Right forelimb (tissue), 1 donor: ENCODE measurements around the gene BAZ1A.
"Not testable (repeated sequence)": the region's sequence is repeated elsewhere in the genome, so short reads cannot be mapped to it uniquely, and the experiment has no call there.

Experiments
- DNase-seq: peaks from one replicate; pipeline ENCODE4 v3.0.0-alpha.2; 2018

The BAZ1A gene

DNA sequence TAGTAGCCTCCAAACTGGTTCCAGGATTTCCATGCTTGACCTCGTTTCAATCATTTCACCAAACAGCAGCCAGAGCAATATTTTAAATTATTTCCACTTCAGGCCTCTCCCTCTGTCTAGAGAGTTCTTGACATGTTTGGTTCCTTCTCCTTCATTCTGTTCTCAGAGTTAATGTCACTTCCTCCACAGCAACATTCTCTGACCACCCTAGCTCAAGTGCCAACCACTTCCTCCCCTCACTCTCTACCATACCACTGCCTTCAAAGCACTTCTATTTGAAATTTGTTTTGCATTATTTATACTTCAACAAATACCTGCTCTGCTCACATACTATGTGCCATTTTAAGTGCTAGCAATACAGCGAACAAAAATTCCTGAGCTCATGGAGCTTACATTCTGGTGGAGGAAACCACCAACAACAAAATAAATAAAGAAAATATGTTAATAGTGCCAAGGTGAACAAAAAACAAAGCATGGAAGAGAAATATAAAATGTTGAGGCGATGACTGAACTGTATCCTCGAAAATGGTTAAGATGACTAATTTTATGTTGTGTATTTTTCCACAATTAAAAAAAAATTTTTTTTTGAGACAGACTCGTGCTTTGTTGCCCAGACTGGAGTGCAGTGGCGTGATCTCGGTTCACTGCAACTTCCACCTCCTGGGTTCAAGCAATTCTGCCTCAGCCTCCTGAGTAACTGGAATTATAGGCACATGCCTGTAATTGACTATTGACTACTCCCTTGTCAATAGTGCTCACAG, 17.3 kb downstream of the BAZ1A start:
- no peak for DNase-seq

DNA sequence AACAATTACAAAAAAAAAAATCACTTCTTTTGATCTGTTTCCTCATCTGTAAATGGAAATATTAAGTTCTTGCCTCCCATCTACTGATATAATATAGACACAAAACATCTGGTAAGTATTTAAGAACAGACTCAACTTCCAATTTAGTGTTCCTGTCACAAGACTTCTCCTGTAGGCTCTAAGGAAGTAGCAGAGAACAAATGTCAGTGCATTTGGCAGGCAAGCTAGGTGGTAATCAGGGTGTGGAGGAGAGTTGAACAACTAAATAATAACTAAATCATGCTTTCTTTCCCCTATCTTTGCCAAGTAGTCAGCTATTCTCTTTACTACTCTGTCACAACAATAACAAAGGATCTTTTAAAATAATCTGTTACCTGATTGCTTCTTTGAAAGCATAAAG, 22.1 kb downstream of the BAZ1A start:
- no peak for DNase-seq

DNA sequence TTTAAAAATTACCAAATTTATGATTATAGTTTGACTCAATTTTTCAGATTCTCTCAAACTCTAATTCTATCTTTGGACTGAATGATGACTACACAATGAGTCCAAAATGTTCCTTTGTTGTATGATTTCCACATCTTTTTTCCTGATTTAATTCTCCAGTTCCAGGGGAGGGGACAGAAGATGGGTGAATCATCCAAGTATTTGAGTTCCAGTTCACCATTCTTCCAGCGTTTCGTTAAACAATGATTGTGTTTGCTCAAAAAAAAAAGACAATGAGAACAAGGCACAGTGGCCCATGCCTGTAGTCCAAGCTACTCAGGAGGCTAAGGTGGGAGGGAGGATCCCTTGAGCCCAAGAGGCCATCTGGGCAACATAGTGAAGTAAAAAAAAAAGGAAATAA, 23.8 kb downstream of the BAZ1A start:
- DNase-seq, result no peak

GRCh38 chr14:34845869-34846268, 29.3 kb downstream of the BAZ1A start:
- DNase-seq, result no peak

- no peak for DNase-seq
Measured at GRCh38 chr14:34843011-34843554, 32.1 kb downstream of the BAZ1A start.

DNA sequence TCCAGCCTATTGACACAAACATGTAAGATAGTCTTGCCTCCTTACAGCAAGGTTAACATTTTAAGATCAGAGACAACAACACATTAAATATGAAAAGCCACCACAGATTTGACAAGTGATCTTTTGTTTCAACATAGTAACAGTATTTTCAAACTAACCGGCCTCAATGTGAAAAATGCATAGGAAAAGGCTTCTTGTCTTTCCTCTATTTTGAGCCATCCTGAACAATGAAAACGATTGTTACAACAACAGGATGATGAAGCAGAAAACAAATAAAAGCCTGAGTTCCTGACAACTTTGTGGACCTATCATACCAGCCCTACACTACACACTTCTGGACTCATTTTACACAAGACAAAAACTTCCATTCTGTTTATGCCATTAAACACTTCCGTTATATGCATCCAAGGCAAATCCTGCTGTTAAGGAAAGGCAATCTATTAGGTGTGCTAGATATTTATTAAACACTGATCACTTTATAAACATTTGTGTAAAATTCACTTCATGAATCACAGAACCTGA, 37.3 kb downstream of the BAZ1A start:
- DNase-seq, result no peak

- no peak for DNase-seq
Measured at GRCh38 chr14:34835312-34835711, 39.8 kb downstream of the BAZ1A start.

- DNase-seq, result no peak
Measured at GRCh38 chr14:34833549-34834523, 41.3 kb downstream of the BAZ1A start.

- DNase-seq, result no peak
Measured at GRCh38 chr14:34826661-34827060, 48.5 kb downstream of the BAZ1A start.

DNA sequence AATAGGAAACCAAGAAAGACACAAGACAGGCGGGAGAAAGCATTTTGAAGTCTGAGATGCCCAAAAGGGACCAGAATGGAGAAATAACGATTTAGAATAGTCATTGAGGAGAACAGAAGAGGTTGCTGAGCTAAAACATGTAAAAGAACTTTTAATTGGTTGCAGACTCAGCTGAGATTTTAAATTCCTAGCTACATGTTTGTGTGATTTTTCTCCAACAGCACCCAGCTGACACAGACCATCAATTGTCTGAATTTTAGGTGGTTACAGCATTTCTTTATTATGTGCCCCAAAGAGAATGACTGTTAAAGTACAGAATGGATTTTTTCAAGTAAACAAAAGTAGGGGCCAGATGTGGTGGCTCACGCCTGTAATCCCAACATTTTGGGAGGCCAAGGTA, 50.3 kb downstream of the BAZ1A start:
- no peak for DNase-seq

- DNase-seq, result no peak
Measured at GRCh38 chr14:34824256-34824655, 50.9 kb downstream of the BAZ1A start.

GRCh38 chr14:34817768-34818167, 57.4 kb downstream of the BAZ1A start:
- DNase-seq, result no peak

DNA sequence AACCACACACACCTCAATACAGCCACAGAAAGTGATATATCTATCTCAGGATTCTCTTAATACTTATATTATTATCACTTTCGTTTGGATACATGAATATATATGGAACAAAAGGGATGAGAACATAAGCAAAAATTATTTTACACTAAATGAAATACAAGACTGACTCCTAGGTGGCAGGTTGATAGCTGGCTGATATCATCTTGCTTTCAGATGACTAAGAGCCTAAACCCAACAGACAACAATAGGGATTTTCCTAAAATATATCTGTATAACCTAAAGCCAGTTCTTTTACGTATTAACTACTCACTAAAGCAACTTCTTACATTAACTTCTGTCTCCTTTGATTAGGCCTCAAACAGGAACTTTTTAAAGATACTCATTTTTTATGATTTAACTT, 65.1 kb downstream of the BAZ1A start:
- DNase-seq, result no peak

DNA sequence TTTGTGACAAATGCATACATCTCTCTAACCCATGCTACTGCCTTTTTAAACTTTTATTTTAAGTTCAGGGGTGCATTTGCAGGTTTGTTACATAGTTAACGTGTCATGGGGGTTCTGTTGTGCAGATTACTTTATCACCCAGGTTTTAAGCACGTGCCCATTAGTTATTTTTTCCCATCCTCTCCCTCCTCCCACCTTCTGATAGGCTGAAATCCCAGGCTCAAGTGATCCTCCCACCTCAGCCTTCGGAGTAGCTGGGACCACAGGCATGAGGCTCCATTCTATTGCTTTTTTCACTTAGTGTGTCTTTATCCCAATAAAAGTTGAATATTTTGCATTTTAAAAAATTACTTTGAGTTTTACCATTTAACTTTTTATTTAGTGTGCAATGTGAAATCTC, 68.9 kb downstream of the BAZ1A start:
- DNase-seq, result no peak

GRCh38 chr14:34804933-34805332, 70.2 kb downstream of the BAZ1A start:
- no peak for DNase-seq

DNA sequence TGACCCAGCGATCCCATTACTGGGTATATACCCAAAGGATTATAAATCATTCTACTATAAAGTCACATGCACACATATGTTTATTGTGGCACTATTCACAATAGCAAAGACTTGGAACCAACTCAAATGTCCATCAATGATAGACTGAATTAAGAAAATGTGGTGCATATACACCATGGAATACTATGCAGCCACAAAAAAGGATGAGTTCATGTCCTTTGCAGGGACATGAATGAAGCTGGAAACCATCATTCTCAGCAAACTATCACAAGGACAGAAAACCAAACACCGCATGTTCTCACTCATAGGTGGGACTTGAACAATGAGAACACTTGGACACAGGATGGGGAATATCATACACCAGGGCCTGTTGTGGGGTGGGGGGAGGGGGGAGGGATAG, 76.3 kb downstream of the BAZ1A start:
- not testable (repeated sequence) for DNase-seq

DNA sequence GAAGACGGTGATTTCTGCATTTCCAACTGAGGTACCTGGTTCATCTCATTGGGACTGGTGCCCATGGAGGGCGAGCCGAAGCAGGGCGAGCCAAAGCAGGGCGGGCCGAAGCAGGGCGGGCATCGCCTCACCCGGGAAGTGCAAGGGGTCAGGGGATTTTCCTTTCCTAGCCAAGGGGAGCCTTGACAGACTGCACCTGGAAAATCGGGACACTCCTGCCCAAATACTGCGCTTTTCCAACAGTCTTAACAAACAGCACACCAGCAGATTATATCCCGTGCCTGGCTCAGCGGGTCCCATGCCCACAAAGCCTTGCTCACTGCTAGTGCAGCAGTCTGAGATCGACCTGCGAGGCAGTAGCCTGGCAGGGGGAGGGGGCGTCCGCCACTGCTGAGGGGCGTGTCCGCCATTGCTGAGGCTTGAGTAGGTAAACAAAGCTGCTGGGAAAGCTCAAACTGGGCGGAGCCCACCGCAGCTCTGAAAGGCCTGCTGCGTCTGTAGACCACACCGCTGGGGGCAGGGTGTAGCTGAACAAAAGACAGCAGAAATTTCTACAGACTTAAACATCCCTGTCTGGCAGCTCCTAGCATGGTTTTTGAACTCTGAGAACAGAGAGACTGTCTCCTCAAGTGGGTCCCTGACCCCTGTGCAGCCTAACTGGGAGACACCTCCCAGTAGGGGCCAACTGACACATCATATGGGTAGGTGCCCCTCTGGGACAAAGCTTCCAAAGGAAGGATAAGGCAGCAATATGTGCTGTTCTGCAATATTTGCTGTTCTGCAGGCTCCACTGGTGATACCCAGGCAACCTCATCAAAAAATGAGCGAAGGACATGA, 77.2 kb downstream of the BAZ1A start:
- no peak for DNase-seq

GRCh38 chr14:34796902-34797301, 78.3 kb downstream of the BAZ1A start:
- no peak for DNase-seq

- DNase-seq, result no peak
Measured at GRCh38 chr14:34794941-34795340, 80.2 kb downstream of the BAZ1A start.

DNA sequence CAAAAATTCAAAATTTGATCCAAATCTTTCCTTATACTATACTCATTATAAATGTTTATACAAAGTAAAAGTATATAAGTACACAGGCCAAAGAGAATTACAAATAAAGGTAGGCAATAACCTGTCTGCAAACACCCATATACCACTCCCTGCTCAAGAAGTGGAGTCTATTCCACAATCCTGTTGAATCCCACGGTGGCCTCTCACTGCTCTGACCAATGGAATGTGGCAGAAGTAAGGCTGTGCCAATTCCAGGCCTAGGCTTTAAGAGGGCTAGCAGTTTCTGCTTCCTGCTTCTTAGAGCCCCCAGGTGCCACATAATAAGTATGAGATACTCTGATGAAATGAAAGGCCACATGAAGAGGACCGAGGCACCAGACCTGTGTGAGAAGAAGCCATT, 80.9 kb downstream of the BAZ1A start:
- no peak for DNase-seq

DNA sequence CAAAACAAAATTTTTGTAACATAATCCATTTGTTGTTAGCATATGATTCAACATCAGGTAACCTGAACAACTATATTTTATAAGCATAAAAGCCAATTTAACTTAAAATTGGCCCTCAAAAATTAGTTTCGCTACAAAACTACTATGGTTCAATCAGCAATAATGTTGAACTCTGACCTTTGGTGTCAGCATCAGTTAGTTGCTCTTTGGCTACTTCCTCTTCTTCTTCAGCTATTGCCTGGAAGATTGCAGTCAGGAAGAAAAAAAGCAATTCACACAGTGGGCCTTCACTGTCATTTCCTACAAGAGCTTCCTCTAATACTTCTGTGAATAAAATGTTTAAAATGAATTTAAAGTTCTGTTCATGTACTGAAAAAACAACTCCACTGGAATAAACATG, 82.6 kb downstream of the BAZ1A start:
- no peak for DNase-seq

DNA sequence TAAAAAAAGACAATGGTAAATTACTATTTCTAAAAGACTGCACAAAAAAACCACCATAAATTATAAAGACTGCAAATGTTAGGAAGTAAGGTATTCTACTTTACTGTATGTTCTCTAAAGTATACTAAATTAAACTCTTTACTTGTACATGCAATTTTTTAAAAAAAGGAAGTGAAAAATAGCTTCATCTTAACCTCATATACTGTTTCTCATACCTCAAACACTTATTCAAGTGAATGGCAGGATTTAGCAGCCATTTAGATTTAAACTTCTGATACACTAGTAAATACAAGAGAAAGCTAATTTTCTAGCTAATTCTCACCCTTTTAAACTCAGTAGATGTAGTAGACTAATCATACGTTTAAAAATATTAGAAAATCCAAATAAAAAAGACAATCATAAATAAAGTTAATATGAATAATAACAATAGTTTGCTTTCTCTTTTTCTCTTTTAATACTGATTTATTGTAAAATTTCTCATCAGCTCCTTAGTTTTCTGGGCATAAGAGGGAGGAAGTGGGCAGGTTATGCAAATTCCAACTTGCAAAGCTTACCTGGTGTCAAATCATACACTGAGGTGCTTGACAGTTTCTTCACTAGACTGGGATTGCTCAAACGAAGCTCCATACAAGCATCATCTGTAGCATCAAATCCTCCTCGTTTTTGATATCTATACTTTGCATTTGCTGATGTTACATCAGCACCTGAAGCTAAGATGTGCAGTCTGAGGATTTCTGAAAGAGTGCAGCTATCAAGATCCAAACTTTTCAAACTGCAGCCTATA, 89.7 kb downstream of the BAZ1A start:
- no peak for DNase-seq
